ENCODE measurements around the gene TTC12.
A peak's percentile ranks its signal among the peaks of the same experiment; 100 is the strongest.

TTC12 gene

DNA sequence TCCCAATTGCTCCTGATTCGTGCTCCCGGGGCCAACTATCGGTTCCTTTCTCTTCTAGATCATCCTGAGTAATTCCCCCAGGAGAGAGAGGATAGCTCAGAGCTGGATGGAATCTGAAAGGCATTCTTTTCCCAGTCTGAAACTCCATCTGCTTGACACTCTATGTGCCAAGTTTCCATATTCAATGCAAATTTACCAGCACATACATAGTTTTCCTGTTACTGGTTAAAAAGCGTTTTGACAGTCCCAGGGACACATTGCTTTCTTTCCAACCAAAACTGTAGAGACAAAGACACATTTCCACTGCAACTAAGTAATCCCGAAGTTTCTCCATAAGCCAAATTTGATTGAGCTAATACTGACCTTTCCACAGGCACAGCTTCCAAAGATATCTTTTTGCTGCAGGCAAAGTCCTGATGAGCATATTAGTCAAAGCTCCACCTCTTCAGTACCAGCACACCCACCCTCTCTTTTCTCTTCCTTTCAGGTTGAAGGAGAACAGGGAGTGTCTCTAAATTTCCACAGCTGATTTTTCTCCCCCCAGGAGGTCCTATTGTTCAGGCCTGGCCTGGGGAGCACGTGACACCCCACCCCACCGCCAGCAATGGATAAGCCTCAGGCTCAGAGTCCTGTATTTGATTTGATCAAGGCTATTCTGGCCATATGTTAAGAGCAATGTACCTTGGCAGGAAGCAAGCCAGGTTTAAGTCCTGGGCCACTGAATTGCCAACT lies 63.5 kb downstream of the TTC12 start:
- DNase-seq, result no peak

DNA sequence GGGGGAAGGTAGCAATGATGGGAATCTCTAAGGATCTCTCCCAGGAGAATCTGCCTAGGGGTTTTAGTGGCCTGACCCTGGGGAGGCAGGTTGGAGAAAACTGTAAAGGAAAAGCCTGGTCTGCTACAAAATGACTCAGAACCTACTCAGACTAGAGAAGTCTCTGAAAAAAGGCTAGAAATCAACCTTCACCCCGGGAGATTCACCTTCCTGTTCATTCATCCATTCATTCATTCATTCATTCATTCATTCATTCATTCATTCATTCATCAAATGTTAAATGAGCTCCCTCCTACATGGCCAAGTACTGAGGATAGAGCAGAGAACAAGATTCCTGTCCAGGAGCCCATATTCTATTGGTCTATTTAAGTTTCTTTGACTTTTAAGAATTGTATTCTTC lies 64.3 kb downstream of the TTC12 start:
- DNase-seq, result no peak

DNA sequence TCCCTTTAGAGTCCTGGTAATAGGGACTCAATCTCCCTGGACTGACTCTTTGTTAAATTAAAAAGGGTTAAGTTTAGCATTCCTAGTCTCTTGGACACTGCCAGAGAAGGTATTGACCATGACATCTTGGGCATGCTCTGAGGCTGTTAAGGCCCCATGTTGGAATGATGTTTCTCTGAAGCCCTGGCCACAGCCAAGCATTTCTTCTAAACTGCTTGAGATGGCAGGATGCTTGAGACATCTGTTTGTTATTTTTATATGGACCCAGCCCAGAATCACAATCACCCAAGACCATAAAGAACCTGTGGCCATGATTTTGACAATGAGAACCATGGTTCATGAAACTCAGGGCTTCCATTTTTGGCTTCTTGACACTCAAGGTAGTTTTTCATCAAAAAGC lies 67.7 kb downstream of the TTC12 start:
- no peak for DNase-seq

DNA sequence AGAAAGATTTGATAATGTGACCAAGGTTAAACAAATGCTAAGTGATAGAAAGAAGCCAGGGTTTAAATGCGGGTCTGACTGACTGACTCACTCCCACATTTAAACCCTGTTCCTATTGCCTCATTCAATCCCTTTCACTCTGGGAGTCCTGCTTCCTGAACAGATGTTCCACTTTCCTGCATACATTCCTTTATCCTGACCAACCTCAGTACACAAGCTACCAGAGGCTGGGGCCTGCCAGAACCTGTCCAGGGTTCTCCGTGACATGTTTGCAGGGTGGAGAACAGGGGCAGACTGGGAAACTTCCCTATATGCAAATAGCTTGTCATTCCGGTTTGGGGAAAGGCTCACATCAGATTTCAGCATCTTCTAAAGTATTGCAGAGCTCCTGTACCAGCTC lies 70.2 kb downstream of the TTC12 start:
- DNase-seq, result peak; percentile 23 to 81

DNA sequence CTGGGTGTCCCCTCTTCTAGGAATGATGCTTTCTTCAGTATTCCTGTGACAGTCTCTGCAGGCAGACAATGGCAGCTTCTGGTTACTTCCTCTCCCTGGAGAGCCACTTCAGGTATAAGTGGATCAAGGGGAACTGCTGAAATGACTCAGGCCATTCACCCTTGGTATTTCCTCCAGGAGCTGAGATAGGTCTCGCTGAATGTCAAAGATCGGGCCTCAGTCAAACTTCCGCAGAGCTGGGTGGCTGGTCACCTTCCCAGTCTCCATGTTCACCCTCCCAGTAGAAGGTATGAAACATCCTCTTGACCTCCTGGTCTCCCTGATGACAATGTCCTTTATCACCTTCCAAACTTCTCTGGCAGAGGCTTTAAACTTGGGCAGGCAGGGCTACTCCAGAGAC lies 71.4 kb downstream of the TTC12 start:
- no peak for DNase-seq

DNA sequence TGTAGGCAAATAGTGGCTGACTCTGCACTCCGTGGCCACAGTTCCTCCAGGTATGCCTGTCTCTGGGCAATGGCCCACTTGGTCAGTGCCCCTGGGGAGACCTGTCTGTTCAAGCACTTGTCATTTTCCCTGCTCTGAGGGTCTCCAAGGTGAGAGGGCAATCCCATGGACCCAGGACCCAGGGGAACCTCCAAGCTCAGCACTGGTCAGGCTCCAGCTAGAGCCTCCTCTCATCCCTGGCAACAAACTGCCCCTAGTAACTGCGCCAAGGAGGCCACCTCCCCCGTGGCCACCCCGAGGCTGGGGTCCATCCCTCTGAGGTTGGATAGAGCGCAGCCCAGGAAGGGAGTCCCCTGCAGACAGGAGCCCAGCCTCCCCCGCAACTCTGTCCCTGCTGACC lies 72.5 kb downstream of the TTC12 start:
- DNase-seq, result no peak

DNA sequence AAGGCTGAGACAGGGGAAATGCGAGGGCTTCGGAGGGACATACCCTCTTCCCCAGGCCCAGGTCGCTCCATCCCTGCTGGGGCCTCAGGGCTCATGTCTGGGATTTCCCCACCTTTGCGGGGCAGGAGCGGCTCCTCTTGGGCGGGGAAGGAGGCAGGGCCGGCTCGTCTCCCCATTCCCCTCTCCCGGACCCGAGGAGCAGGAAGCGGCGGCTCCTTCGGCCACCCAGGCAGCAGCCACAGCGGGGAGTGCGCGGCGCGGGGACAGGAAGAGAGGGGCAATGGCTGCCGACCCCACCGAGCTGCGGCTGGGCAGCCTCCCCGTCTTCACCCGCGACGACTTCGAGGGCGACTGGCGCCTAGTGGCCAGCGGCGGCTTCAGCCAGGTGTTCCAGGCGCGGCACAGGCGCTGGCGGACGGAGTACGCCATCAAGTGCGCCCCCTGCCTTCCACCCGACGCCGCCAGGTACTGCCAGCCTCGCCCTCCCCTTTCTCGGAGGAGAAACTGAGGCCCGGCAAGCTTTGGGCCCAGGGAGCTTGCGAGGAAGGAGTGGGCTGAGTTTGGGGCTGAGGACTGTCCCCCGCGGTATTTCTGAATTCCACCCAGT lies 73.3 kb downstream of the TTC12 start, which contains the start of gene ANKK1:
Gene ANKK1, plus strand, starts transcription at position 175 of the 607 bp plus-strand sequence. Its CDS starts 106 bp downstream, at position 281.
- no peak for DNase-seq

DNA sequence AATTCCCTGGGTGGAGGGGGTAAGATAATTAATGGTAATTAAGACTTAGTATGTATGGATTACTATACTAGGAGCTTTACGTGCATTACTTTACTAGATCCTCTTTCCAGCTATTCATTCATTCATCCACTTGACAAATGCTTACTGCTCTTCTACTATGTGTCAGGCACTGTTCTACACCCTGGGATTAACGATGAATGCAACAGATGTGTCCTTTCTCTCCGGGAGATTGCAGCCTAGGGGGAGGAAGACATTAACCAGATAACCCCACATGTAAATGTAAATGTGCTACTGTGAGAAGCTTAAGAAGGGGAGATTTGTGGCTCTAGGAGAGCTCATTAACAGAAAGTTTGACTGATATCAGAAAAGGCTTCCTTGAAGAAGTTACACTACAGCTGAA lies 74.9 kb downstream of the TTC12 start:
- no peak for DNase-seq

DNA sequence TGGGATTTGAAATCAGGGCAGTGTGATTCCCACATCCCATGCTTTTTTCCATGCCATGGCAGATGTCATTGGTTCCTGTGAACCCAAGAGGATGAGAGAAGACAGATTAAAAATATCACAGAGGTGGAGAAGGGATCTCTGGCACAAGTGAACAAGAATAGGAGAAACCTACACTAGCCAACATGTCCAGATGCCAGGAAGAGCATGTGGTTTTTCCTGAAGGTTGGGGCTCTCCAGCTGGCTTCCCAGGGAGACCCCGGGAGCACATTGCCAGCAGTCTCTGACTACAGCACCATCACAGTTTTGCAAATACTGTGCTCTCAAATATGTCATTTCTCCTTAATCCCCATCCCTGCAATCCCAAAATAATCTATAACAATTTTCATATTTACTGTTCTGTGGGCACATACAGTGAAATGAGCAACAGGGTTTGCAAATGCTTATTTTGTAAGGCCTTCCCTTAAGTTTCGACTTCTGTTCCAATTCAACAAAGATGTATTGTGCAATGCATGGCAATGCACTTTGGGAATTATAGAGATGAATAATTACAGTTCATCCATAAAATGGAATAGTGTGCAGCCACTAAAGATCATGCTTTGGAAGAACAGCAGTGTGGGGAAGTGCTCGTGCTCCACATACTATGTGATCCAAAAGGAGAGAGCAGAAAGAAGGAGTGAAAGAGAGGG lies 78.0 kb downstream of the TTC12 start:
- DNase-seq, result no peak

DNA sequence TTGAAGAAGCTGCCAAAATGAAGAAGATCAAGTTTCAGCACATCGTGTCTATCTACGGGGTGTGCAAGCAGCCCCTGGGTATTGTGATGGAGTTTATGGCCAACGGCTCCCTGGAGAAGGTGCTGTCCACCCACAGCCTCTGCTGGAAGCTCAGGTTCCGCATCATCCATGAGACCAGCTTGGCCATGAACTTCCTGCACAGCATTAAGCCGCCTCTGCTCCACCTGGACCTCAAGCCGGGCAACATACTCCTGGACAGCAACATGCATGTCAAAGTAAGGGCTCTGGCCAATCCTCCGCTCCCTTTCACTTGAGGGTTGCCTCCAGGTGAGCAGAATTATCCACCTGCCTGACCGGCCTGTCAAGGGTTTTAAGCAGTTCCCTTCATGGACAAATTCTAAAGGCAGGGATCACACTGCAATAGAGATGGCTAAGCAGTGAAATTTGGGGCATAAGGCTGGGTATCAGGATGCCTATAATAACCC lies 79.2 kb downstream of the TTC12 start:
- DNase-seq, result no peak

DNA sequence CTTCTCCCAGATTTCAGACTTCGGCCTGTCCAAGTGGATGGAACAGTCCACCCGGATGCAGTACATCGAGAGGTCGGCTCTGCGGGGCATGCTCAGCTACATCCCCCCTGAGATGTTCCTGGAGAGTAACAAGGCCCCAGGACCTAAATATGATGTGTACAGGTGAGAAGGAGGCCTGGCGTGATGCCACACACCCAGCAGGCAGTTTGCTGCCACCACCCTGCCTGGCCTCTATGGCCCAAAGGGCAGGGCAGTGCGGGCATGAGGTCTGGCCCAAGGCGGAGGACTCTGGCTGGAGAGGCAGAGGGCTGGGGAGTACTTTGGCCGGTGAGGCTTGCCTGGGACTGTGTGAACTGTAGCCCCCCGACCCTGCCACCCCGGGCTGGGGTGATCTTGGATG lies 80.5 kb downstream of the TTC12 start:
- no peak for DNase-seq

DNA sequence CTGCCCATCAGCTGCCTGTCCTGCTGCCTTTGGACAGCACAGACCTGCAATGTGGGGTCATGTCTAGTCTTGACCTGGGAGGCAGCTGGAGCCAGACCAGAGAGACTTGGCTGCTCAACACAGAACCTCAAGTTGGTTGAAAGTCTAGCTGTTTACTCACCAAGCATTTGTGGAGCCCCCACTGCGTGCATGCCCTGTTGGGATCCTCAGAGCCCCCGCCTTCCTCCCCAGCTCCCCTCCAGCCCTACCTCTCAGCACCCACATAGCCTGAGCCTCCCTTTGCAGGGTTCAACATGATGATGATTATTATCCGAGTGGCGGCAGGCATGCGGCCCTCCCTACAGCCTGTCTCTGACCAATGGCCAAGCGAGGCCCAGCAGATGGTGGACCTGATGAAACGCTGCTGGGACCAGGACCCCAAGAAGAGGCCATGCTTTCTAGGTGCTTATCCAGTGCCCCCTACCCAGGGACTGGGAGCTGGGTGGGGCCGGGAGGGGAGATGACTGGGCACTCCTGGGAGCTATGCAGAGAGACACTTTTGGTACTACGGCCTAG lies 81.5 kb downstream of the TTC12 start:
- DNase-seq, result no peak

DNA sequence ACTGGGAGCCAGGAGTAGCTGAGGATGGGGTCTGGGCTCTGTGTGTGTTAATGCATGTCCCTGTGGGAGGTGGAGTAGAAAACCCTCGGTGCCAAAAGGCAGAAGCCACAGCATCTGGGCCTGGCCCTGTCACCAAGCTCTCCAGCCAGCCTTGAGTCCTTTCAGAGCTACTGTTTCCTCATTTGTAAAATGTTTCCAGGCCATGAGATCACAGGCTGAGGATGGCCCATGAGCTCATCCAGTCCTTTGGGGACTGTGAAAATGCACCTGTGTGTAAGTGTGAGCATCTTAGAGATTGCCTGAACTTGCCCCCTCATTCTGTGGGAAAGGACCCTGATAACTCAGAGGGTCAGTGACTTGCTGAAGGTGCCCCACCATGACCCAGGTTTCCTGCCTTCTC lies 82.3 kb downstream of the TTC12 start:
- no peak for DNase-seq

DNA sequence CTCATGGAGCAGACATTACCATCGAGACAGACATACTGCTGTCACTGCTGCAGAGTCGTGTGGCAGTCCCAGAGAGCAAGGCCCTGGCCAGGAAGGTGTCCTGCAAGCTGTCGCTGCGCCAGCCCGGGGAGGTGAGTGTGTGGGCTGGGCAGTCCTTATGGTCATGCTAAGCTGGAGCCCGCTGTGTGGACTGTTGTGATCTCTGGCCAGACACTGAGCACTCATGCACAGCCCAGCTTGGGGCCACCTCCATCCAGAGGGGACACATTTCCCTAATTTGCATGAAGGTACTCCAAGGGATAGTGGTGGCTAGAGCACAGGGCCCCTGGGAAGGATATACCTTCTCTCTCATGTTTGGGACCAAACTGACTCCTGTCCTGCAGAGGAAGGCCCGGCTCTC lies 82.8 kb downstream of the TTC12 start:
- DNase-seq, result no peak

DNA sequence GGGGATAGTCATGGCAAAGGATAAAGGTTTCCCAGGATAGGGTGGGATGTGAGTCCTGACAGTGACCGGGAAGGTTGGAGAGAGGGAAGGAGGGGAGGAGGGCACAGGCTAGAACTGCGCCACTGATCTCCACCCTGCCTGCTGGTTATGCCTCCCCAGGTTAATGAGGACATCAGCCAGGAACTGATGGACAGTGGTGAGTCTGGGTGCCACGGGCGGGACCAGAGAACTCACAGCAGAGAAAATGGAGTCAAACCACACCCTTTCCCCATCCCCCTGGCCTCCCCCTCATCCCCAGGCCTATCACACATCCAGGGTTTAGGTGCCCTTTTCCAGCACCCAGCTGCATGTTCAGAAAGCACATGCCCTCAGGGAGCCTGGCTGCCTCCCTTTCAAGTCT lies 83.4 kb downstream of the TTC12 start:
- DNase-seq, result no peak

DNA sequence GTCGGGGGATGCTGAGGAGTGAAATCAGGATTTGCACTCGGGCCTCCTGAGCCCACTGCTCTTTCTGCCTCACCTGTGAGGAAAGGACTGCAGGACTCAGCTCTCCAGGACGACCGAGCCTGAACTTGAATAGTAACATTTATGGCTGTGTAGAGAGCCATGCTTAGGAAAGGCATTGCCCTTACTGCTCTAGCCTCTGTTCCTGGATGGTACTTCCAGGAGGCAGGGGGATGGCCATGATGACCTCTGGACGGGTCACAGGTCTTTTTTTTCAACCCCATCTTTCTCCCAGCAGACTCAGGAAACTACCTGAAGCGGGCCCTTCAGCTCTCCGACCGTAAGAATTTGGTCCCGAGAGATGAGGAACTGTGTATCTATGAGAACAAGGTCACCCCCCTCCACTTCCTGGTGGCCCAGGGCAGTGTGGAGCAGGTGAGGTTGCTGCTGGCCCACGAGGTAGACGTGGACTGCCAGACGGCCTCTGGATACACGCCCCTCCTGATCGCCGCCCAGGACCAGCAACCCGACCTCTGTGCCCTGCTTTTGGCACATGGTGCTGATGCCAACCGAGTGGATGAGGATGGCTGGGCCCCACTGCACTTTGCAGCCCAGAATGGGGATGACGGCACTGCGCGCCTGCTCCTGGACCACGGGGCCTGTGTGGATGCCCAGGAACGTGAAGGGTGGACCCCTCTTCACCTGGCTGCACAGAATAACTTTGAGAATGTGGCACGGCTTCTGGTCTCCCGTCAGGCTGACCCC lies 84.5 kb downstream of the TTC12 start:
- no peak for DNase-seq

DNA sequence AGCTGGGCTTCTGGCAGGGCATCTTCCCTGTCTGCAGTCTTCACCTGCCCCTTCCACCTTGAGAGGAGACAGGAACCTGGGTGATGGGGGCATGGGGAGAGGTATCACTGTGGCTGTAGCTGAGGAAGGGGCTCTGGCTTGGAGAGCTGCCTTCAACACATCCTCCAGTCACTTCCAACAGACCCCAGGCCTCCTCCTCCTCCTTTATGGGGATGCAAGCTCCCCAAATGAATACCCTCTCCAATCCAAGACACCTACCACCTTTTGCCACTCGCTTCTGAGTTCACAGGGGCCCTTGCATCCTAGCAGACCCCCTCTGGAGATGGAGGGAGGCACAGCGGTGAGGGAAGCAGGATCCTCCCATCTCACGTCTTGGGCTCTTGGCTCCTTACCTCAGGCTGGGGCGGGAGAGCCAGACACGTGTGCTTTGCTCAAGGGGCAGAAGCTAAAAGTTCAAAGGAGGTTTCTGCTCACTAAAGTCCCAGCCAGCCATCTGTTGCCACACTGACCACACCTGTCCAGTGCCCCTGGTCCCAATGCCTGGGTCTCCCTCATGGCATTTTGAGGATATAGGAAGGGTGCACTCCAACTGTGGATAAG lies 86.3 kb downstream of the TTC12 start:
- DNase-seq, result no peak

DNA sequence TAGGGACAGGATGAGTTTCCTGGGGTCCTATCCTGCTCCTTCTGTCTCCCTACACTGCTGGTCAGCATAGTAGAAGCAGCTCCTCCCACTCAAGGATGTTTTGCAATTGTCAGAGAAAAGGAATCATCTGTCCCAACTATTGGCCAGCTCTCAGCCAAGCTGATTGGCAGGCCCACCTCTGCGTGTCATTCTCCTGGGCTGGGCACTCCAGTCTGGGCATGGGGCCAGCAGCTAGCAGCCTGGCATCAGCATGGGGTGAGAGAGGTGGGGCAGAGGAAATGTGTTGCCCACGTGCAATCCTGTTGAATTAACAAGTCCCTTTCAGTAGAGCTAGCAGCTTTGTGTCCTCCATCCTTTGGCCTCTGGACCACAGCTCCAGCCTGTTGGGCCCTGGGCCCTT lies 87.3 kb downstream of the TTC12 start:
- DNase-seq, result peak; percentile 45 to 61

DNA sequence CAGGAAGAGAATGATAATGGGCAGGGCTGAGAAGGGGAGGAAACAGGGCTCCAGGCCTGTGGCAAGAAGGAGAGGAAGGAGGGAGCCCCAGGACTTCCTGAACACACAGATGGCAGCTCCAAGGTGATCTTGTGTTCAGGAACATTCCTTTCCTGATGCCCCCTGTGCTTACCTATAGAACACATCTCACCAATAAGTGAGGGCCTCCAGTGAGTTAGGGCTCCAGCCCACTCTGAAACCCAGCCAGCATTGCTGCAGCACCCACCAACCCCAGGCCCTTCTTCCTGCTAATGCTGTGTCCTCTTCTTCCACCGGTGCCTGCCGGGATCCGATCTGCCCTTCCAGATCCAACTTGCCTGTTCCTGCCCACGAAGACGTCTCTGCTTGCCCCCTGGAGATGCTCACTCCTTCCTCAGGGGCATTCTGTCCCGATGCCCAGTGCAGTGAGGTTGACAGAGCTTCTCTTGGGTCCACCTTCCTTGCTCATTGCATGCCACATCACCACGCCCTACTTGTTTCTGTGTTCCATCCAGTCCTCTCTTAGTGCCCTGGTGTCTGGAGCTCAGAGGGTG lies 90.6 kb downstream of the TTC12 start:
- DNase-seq, result no peak

DNA sequence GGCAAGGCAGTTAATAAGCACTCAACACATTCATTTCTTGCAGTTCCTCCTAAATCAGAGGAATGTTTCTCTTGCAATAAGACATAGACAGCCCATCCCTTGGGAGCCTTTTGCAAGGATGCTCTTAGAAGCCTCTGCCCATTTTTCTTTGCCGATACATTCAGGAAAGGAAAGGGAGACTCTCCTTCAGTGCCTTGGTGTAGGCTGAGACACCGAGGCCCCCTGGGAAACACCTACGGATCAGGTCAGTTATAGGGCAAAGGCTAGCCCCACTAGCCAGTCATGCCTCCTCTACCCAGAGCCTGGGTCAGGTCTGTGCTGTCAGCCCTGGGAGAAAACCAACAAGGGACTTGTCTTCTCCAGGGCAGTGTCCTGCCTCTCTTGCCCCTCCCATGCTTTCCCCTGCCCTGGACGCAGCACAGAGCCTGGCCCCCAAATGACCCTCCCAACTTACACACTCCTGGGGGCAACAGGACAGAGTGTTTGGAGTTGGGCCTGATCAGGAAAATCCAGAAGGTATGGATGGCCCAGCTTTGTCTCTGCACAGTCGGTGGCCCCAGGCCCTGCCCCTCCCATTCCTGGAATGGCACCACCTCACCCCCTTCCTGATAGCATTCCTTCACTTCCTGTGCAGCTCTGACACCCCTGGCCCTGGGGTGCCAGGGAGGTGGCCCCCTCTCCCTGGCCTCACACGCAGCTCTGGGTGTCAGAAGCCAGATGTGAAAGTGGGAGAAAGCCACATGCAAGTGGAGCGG lies 91.5 kb downstream of the TTC12 start:
- no peak for DNase-seq

DNA sequence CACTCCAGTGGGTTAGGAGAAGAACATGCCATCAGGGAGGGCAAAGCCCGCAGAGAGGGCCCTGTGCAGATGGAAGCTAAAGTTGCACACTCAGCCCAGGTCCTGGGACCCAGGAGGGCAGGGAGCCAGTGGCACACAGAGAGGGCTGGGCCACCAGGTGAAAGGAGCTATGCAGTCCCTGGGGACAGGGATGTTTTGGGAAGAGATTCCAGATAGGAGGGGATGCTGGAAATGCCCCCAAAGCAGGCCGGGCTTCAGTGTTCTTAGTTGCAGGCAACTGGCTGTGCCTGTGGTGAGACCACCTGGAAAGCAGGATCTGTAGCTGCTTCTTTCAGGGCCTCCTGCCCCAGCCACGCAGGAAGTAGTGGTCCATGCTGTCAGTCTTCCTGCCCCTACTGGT lies 92.8 kb downstream of the TTC12 start:
- no peak for DNase-seq

All from SW 1271 (cell line).